ENCODE results near the gene CDC27.
"Not testable (repeated sequence)": the region's sequence is repeated elsewhere in the genome, so short reads cannot be mapped to it uniquely, and the experiment has no call there.

Gene CDC27

GRCh38 chr17:47190243-47190642, 1.1 kb upstream of the CDC27 start:
- DNase-seq = no peak

- DNase-seq = no peak
Observed at GRCh38 chr17:47189732-47190237, 690 bp upstream of the CDC27 start.

GRCh38 chr17:47188271-47188875, 722 bp downstream of the CDC27 start:
- peak; percentile 49 for DNase-seq

DNA sequence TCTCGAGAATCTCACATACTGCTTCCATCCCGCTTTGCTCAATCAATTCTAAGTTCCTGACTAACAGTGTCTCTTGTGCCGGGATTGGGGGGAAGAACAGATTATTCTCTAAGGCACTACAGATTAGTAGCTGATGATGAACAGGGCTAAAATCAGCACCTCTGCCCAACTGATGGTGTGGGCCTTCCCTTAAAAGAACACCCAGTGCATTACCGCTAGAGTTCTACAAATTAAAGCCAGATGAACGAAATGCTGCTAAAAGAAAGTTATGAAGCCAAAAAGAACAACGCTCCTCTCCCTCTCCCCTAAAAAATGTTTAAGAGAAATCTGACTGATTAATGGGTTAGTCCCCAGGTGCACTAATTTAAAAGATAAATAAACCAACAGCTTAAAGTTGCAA, 4.4 kb downstream of the CDC27 start:
- peak; percentile 49 for DNase-seq

DNA sequence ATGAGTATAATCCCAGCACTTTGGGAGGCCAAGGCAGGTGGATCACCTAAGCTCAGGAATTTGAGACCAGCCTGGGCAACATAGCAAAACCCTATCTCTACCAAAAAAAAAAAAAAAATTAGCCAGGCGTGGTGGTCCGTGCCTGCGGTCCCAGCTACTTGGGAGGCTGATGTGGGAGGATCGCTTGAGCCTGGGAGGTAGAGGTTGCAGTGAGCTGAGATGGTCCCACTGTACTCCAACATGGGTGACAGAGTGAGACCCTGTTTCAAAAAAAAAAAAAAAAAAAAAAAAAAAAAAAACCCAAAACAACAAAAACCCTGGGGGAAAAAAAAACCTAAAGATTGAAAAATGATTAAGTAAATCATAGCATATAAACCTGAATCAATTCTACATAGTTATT, 8.1 kb downstream of the CDC27 start:
- DNase-seq = not testable (repeated sequence)

DNA sequence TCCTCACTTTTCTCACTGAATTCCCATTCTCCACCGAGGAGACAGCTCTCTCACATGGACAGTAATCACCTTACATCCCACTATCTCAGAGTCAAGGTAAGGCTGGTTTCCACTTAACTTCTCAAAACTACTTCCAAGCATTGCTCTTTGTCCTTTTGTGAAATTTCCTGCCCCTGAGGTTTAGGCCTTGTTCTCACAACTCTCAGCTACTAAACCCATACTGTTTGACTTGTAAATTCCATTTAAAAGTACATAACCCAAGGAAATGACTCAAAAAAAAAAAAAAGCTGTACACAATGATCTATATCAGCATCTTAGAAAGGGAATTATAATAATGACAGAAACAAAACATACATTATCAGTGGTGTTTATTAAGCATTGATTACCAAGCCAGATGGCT, 8.8 kb downstream of the CDC27 start:
- no peak for DNase-seq

DNA sequence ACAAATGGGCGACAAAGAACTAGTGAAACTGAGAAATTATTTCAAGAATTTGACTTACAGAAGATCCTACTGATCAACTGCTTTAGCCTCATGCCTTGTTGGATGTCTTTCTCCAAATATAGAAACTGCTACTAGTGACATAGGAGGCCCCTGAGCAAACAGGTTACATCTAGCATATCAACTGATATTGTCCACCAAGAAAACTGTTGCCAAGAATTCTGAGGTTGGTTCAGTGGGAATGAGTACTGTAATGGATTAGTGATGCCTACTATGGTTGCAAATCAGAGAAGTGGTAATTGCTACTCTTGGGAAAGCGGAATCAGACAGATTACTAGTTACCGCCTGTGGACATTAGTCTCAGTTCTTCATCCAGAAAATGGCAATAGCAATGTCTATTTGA, 10.0 kb downstream of the CDC27 start:
- DNase-seq = no peak

DNA sequence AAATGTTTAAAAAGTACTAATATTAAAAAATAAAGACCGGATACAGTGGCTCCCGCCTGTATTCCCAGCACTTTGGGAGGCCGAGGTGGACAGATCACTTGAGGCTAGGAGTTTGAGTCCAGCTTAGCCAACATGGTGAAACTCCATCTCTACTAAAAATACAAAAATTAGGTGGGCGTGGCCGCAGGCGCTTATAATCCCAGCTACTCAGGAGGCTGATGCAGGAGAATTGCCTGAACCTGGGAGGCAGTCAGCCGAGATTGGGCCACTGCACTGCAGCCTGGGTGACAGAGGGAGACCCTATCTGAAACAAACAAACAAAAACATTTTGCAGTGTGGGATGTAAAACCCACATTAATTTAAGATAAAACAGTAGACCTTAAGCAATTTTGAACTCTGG, 11.8 kb downstream of the CDC27 start:
- DNase-seq = no peak

DNA sequence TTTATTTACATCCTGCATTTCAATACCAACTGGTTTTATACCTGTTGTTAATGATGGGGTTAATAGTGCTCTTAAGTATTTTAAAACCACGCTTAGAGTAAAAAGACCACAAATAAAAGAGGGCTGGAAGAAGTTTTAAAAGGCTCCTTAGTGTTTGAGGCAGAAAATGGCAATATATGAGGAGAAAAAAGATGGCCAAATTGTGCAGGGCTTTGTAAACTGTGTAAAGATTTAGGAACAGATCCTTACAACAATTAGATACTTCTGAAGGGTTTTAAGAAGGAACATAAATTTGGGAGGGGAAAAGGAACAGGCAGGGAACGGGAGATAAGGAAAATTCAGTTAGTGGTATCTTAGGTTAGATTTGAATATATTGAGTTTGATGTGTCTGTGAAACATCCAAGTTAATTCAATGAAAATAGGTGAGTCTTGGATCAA, 12.7 kb downstream of the CDC27 start:
- DNase-seq = no peak

DNA sequence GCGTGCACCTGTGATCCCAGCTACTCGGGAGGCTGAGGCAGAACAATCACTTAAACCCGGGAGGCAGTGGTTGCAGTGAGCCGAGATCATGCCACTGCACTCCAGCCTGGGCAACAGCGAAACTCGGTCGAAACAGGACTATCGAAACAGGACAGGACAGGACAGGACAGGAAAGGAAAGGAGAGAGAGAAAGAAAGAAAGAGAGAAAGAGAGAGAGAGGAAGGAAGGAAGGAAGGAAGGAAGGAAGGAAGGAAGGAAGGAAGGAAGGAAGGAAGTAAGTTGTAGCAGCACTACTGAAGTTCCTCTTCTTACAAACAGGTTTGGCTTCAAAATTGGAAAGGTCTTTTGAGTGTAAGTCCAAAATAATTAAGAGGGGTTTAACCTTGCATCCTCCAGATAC, 14.3 kb downstream of the CDC27 start:
- DNase-seq = not testable (repeated sequence)

DNA sequence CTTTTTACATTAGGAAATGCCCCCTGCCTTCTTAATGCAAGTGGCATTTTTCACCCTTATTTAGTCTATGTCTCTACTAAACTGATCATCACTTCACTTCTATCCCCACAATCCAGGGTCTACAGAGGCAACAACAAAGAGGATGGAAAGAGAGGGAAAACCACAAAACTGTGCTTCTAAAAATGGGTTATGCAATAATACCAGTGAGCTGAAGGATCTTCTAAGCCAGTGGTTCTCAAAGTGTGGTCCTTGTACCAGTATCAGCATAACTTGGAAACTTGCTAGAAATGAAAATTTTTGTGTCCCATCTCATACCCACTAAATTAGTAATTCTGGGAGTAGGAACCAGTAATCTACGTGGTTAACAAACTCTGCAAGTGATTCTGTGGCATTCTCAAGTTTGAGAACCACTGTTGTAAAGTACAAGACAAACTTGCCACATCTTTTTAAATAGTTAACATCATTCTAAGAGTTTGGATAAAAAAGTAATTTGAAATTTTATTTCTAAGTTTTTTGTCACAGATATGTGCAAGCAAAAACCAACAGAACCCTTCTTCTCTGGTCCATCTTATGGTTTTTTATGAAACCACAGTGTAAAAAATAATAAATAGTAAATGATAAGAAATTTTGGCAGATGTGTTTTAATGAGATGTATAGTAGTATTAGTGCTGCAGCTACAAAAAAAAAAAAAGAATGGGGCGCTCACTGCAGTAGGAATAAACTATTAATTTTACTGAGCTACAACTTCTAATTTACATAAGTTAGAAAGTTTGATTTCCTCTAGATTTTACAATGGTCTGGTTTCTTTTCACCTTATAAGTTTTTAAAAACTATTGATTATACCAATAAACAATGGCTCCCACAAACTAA, 16.2 kb downstream of the CDC27 start:
- peak; percentile 12 for DNase-seq

GRCh38 chr17:47170710-47171109, 18.4 kb downstream of the CDC27 start:
- no peak for DNase-seq

DNA sequence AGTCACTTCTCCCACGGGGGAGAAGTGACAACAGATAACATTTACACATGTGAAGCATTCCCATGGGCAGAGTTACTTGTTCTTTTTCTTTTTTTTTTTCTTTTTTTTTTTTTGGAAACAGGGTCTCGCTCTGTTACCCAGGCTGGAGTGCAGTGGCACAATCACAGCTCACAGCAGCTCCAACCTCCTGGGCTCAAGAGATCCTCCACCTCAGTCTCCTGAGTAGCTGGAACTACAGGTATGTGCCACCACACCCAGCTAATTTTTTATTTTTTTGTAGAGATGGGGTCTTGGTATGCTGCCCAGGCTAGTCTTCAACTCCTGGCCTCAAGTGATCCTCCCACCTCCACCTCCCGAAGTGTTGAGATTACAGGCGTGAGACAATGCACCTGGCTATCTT, 20.2 kb downstream of the CDC27 start:
- DNase-seq = not testable (repeated sequence)

DNA sequence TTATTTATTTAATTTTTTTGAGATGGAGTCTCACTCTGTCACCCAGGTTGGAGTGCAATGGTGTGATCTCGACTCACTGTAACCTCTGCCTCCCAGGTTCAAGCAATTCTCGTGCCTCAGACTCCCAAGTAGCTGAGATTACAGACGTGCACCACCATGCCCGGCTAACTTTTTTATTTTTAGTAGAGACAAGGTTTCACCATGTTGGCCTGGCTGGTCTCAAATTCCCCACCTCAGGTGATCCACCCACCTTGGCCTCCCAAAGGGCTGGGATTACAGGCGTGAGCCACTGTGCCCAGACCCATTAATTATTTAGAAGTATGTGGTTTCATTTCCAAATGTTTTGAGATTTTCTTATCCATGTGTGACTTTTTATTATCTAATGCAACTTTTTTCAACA, 22.2 kb downstream of the CDC27 start:
- not testable (repeated sequence) for DNase-seq

- no peak for DNase-seq
Observed at GRCh38 chr17:47165137-47165536, 24.0 kb downstream of the CDC27 start.

DNA sequence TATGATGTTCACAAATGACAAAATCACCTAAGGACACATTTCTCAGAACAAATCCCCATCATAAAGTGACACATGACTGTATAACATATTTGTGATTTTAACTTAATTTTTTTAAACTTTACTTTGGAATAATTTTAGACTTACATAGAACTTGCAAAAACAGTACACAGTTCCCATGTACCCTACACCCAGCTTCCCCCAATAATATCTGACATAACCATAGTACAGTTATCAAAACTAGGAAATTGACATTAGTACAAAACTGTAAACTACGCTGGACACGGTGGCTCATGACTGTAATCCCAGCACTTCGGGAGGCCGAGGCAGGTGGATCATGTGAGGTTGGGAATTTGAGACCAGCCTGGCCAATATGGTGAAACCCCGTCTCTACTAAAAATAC, 24.8 kb downstream of the CDC27 start:
- DNase-seq = no peak

DNA sequence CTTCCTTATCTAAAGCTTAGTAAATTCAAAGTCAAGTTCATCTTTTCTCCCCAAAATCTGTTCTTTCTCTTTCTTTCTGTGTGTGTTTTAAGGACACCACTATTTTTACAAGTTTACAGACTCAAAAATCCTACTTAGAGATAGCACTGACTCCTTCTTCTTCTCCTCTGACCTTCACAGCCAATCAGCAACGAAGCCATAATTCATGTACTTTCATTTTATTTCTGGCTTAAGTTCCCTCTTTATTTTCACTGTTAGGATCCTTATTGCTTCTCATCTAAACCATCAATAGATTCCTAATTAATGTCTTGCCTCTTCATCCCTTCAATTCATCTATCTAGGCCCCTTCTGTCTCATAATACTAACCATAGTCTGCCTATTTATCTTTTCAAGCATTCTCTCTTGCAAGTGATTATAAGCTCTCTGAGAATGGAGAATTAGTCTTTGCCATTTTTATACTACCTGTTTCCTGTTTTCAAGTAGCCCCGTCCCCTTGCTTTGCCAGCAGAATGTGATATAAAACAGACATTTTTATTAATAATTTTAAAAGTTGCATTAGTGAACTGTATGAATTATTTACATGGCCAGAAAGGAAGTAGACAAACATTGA, 27.0 kb downstream of the CDC27 start:
- DNase-seq = no peak

DNA sequence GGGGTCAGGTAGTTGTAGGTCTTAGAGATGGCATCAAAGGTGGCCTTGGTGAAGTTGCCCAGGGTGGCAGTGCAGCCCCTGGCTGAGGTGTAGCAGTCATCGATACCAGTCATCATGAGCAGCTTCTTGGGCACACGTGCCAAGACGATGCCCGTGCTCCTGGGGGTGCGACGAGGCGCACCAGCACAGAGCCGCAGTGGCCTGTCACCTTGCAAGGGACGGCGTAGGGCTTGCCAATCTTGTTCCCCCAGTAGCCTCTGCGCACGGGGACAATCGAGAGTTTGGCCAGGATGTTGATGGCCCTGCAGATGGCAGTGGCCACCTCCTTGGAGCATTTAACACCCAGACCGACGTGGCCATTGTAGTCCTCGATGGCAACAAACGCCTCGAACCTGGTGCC, 29.8 kb downstream of the CDC27 start:
- no peak for DNase-seq

DNA sequence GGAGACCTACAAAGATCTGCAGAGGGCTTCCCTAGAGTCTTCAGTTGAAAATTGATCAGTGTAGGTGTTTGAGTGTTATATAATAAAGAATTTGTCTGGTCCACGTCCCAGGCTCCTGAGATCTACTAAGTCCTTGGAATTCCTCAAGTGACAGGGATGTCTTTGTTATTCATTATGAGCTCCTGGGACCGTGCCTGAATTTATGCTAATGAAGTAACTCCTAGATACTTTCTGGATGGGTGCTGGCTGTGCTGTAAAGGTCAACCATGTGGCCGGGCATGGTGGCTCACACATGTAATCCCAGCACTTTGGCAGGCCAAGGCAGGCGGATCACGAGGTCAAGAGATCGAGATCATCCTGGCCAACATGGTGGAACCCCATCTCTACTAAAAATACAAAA, 43.7 kb downstream of the CDC27 start:
- DNase-seq = no peak

DNA sequence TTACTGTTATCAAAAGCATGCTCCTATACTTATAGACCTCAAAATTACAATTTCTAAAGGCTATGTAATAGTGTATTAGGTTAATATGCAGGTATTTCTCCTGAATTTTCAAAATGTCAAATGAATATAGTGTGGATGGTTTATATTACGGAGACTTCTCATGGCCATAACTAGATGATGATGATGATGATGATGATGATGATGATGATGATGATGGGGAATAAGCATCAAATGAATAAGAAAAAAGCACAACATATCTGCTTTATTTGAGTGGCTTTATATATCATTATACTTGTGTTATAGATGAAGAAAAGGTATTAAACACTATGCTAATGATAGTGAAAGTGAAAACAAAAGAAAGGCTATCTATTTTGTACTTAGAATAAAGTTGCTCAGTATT, 53.9 kb downstream of the CDC27 start:
- no peak for DNase-seq

DNA sequence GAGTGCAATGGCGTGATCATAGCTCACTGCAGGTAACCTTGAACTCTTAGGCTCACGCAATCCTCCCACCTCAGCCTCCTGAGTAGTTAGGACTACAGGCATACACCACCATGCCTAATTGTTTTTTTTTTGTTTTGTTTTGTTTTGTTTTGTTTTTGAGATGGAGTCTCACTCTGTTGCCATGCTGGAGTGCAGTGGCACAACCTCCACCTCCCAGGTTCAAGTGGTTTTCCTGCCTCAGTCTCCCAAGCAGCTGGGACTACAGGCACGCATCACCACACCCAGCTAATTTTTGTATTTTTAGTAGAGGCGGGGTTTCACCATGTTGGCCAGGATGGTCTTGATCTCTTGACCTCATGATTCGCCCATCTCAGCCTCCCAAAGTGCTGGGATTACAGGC, 54.7 kb downstream of the CDC27 start:
- DNase-seq = not testable (repeated sequence)

DNA sequence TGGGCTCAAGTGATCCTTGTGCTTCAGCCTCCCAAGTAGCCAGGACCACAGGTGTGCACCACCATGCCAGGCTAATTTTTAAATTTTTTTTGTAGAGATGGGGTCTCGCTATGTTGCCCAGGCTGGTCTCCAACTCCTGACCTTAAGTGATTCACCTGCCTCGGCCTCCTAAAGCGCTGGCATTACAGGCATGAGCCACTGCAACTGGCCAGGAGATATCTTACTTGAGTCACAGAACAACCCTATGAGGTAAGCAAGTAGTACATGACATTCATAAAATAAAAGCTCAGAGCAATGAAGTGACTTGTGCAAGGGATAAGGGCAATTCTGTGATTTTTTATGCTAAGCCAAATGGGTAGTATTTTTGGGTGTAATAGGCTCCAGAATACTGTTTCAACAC, 57.3 kb downstream of the CDC27 start:
- no peak for DNase-seq

- peak; percentile 6 for DNase-seq
Observed at GRCh38 chr17:47126835-47127234, 62.3 kb downstream of the CDC27 start.

DNA sequence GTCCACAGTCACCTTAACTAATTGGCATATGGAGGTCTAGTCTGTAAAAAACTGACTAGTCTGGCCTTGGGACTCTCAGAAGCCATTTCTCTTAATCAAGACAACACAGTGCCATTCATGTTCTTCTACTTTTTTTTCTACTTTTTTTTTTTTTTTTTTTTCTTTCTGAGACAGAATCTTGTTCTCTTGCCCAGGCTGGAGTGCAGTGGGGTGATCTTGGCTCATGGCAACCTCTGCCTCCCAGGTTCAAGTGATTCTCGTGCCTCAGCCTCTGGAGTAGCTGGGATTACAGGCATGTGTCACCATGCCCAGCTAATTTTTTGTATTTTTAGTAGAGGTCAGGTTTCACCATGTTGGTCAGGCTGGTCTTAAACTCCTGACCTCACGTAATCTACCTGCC, 65.8 kb downstream of the CDC27 start:
- not testable (repeated sequence) for DNase-seq
